GM21717 (cell line): ENCODE data around the gene TAGAP.
"Not testable (repeated sequence)": the region's sequence is repeated elsewhere in the genome, so short reads cannot be mapped to it uniquely, and the experiment has no call there.

ENCODE experiments used
- ATAC-seq: cut with Tn5 transposase; IDR thresholded peaks from one replicate; pipeline ENCODE4 v1.9.1; 2021; ENCODE audit warnings: mild to moderate bottlenecking, moderate library complexity; ENCODE audit not compliant: unreplicated experiment

TAGAP gene

DNA sequence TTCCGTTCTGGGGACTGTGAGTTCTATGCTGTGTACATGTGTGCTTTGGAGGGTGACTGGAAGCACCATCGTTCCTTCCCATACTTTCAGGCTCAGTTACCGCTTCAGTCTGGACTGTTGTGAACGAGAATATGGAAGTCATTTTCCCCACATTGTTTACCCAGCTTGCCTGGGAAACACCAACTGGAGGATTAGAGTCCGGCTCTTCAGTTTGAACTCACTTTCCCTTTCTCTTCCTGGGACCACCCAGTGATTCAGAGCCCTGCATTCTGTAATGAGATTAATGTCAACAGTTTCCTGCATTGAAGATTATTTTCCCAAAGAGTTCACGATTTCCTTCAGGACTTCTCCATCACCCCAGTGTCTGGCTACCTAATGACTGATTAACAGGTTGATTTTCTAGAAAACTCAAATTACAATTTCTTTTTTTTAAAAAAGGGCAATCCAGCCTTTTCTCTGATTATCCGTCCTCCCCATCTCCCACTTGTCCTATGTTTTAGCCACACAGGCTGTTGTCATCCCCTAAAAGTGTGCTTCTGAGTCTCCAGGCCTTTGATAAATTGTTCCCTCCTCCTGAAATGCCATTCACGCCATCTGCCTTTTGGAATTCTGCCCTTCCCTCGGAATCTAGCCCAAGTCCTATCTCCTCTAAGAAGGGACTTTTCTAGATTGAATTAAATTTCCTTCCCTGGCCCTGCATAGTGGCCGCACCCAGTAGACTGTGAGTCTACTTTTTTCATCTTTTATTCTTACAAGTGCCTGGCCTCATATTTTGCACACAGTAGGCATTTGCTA, 3.3 kb upstream of the TAGAP start:
- no peak for ATAC-seq

- ATAC-seq, result no peak
Measured at GRCh38 chr6:159045801-159046200, 1.0 kb upstream of the TAGAP start.

- no peak for ATAC-seq
Measured at GRCh38 chr6:159043947-159044346, 844 bp downstream of the TAGAP start.

- ATAC-seq, result no peak
Measured at GRCh38 chr6:159043251-159043650, 1.5 kb downstream of the TAGAP start.

- no peak for ATAC-seq
Measured at GRCh38 chr6:159042826-159043181, 2.0 kb downstream of the TAGAP start.

- peak; percentile 31 for ATAC-seq
Measured at GRCh38 chr6:159042003-159042825, 2.6 kb downstream of the TAGAP start.

GRCh38 chr6:159041181-159041580, 3.6 kb downstream of the TAGAP start:
- no peak for ATAC-seq

DNA sequence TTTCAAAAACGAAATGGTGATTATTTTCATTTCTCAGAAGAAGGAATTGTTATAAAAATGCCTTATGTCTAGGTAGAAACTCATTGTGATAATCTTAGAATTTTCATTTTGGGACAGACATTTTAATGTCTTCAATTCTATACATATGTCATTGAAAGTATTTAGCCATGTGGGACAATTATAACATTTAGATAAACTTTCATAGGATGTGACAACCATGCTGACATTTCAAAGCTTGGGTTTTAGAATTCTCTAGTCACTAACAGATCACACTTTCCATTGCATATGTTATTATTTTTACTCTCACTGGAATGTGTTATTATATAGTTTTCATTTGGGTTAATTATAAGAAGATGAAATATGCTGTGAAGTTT, 4.9 kb downstream of the TAGAP start:
- no peak for ATAC-seq

DNA sequence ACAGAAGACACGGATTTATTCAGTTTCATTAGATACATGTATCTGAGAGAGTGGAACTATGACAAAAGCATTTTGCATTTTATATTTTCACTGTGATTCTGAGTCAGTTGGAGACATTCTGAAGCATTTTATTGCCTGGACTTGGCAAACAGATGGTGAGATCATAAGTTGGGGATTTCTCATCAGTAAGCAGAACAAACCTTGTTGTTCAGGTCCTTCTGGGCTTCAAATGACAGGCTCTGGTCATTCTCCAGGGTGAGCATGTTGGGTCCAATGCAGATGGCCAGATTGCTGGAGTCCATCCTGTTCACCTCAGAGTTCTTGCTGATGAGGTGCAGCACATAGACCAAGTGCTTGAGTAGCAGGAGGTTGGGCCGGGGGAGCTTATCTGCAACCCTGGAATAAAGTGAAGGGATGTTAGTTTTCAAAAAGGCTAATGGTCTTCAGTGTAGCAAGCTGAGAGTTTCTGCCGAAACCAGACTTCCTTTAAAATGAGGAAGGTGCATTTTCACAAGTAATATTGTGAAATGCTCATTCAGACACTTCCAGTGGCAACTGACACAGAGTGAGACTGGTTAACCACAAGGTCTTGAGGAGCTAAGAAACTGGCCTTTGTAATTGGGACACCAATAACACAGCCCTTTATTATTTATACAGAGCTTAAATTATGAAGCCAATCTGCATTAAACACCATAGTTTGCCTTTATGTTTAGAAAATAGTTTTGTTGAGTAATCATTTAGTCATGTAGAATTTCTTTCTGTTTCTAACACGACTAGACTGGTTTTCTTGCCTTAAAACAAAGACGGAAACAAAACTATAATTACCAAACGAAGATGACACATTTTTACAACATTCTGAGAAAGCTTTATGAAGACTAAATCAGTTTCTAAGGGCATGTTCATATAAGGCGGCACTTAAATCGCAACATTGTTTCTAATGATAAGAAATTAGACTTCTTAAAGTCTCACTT, 5.6 kb downstream of the TAGAP start:
- peak; percentile 70 for ATAC-seq

- ATAC-seq, result not testable (repeated sequence)
Measured at GRCh38 chr6:159038318-159038717, 6.5 kb downstream of the TAGAP start.

DNA sequence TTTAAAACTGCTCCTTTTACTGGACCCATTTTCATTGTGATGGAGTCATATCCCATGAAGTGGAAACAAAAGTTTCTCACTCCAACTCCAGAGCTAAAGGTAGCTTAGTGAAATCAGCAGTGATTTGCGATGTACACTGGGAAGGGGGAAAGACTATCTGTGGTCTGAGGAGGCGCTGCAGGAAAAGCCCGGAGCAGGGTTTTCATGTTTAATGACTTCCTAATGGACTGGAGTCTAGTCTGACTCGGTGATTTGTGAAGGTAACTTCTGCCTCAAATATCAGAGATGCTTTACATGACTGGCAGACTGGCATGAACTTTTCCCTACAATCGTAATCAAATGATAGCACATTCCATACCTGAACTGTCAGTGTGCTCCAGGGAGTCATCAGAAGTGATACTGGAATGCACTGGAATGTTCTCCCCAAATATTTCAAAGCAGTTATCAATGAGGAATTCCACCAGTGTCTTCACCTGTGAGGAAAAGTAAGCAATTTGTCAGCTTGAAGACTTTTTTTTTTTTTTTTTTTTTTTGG, 7.0 kb downstream of the TAGAP start:
- no peak for ATAC-seq

- no peak for ATAC-seq
Measured at GRCh38 chr6:159036673-159037072, 8.1 kb downstream of the TAGAP start.

DNA sequence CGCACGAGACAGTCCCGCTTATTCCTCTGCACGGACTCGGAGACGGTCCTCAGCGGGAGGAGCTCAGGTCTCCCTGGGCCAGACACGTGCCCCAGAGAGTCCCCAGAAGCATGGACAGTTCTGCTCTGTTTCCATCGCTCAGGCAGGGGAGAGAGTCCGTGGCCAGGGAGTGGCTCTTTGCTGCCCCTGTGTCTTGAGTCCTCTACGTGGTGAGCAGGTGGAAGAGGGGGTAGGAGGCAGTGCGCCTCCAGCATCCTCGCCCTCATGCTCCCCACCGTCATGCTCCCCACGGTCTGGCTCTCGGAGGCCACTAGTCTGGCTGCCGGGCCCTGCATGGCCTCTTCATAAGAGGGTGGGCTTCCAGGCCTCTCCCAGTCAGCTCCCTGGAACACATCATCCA, 8.9 kb downstream of the TAGAP start:
- no peak for ATAC-seq

DNA sequence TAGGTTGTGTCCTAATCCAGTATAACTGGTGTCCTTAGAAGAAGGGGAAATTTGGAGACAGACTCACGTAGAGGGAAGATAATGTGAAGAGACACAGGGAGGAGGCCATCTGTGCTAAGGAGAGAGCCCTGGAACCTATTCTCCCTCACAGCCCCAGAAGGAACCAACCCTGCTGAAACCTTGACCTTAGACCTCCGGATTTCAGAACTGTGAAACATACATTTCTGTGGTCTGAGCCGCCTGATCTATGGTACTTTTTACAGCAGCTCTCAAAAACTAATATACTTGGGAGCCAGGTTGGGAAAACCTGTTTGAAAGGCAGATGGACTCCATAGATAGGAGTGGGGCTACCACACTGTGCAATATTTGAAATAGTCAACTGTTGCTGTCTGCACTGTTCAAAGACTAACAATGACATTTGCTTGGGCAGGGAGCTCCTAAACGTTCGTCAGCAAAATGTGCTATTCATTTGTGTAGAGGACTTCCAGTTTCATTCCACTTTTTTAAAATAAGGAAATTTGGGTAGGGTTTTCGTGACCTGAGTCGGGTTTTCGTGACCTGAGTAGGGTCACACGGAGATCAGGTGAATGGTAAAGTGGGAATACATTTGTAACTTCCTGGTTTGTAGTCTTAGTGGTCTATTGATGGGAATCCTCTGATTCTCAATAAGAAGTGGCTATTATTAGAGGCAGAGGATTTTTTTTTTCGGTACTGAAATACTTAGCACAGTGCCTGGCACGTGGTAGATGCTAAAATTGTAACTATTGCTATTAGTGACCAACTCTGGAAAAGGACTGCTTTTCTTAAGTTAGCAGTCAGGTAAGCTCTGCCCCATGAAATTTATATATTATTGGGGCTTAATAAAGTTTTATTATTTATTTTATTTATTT, 11.4 kb downstream of the TAGAP start:
- ATAC-seq, result no peak

DNA sequence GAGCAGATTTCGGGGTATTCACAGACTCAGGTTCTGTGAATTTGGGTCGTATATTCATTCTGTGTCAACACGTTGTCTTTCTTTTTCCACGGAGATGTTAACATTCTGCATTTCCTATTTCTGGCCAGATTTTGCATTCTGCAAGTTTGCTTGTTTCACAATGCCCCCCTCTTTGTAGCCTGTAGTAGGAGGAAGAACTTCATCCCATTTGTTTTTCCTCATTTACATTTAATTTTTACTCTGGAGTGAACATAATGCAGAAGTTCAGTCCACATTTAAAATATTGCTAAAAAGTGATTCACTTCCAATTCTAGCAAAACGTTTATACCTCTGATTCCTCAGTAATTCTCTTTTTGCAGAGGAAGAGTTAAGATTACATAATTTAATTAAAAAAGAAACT, 12.9 kb downstream of the TAGAP start:
- ATAC-seq, result no peak

DNA sequence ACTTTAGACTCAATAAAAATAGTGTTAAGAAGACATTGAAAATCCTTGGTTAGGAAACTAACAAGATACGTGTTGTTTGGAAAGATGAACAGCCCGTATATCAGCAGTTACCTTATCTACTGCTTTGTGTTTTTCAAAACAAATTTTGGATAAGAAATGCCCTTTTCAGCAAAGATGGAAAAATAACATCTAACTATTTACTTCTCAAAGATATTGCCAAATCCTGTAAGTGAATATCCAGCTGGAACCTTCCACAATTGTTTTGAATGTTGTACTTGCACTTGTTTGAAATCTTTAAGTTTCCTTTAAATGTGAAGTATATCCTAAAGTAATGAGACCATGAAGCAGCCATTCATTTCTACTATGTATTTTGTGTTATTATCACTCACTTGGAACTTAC, 14.6 kb downstream of the TAGAP start:
- ATAC-seq, result no peak

GRCh38 chr6:159025224-159025623, 19.6 kb downstream of the TAGAP start:
- not testable (repeated sequence) for ATAC-seq

DNA sequence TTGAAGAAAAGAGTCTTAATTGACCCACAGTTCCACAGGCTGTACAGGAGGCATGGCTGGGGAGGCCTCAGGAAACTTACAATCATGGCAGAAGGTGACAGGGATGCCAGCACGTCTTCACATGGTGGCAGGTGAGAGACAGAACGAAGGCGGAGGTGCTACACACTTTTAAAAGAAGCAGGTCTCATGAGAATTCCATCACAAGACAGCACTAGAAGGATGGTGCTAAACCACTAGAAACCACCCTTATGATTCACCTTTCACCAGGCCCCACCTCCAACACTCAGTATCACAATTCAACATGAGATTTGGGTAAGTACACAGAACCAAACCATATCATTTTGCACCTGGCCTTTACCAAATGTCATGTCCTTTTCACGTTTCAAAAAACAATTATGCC, 20.9 kb downstream of the TAGAP start:
- ATAC-seq, result no peak

DNA sequence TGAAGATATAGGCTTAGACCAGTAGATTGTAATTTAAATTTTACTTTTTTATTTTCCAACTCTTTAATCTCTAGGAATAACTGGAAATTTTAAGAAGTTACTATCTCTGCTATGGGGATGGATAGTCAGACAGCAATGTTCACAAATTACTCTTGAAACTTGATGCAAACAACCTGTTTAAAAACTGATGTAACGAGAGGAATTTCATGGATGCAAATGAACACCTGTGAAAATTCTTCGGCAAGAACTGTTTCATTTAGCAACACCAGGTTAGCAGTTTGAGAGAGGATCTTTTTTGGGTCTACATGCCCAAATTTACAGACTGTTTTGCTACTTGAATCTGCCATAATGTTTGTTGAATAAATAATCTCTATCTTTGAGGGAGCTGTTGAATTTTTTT, 24.8 kb downstream of the TAGAP start:
- ATAC-seq, result no peak
